Kidney (tissue), 14 donors: Measurements from ENCODE around the gene HDAC2. TPM values are rescaled to one million over a fixed set of nuclear protein-coding genes. Genes with fewer than 3 reads are reported as not detected.

Source experiments
- DNase-seq, 5 donors: peaks; one replicate each; pipeline ENCODE4 v3.0.0-alpha.2; 2013 to 2020
- FAIRE-seq: peaks from 2 replicates; lab custom pipeline; 2012; peaks lifted over from hg19 to GRCh38; lab: Jason Lieb, UNC
- H3K27ac ChIP-seq, 2 donors: one replicate each; pipeline ENCODE4 v1.7.0; 2013; ENCODE audit warnings: low read depth in 2 of 2, low read length in 2 of 2, inconsistent platforms in 1 of 2
- H3K27me3 ChIP-seq: one replicate; pipeline ENCODE4 v1.7.1; 2013; ENCODE audit warnings: low read length, inconsistent platforms; ENCODE audit not compliant: control insufficient read depth, insufficient read depth
- H3K36me3 ChIP-seq, 3 donors: one replicate each; pipeline versions ENCODE4 v1.7.0 to v1.7.1; 2013; ENCODE audit warnings: low read length in 3 of 3, control low read depth in 1 of 3, inconsistent platforms in 1 of 3; ENCODE audit not compliant: insufficient read depth in 3 of 3, control insufficient read depth in 2 of 3
- H3K4me1 ChIP-seq, 3 donors: one replicate each; pipeline versions ENCODE4 v1.7.0 to v1.7.1; 2013; ENCODE audit warnings: low read length in 3 of 3, inconsistent platforms in 1 of 3, low read depth in 1 of 3; ENCODE audit not compliant: control insufficient read depth in 2 of 3, insufficient read depth in 2 of 3
- H3K4me3 ChIP-seq, 3 donors: one replicate each; pipeline versions ENCODE4 v1.7.0 to v1.8.1; 2013; ENCODE audit warnings: low read length in 3 of 3, control low read depth in 1 of 3, inconsistent platforms in 1 of 3
- H3K9ac ChIP-seq, 3 donors: one replicate each; pipeline versions ENCODE4 v1.7.0 to v1.7.1; 2013; ENCODE audit warnings: low read length in 3 of 3, control low read depth in 1 of 3, inconsistent platforms in 1 of 3
- H3K9me3 ChIP-seq, 3 donors: one replicate each; pipeline versions ENCODE4 v1.7.0 to v1.7.1; 2013; ENCODE audit warnings: low read length in 3 of 3, control low read depth in 1 of 3, inconsistent platforms in 1 of 3; ENCODE audit not compliant: control insufficient read depth in 2 of 3, insufficient read depth in 1 of 3
- intact Hi-C: fragments of 100-400 bp; cut with DNase I; formaldehyde crosslinking; loops from one replicate; pipeline ENCODE4 v1.11.1; 2022
- polyA plus RNA-seq: library from polyadenylated mRNA; stranded (reverse); fragments of 350-450 nt; fragmentation: Illumina TruSeq; extraction: RNeasy Lipid Tissue Mini Kit (QIAGEN cat#74804); gene quantifications from one replicate; pipeline ENCODE4 v1.2.3, GENCODE V29; 2014; ENCODE audit warnings: low read depth, low replicate concordance; ENCODE audit not compliant: insufficient read depth
- total RNA-seq: library from RNA; stranded (reverse); fragmentation: NEBNext Ultra II Directional; extraction: Animal tissue kit (Norgen Biotek cat#: 25700); gene quantifications from one replicate; pipeline ENCODE4 v1.2.1, GENCODE V29; 2021
- TF ChIP-seq, protein P1 (sequence below): IDR thresholded peaks from 3 replicates; pipeline ENCODE4 v1.5.1; 2012; ENCODE audit warnings: mild to moderate bottlenecking, moderate library complexity, borderline replicate concordance; ENCODE audit not compliant: insufficient read depth; ENCODE audit errors: extremely low read depth
- donor health status: control.
- donor health status: control.
- donor health status: control.
- donor health status: control.
- donor health status: control.
- donor health status: DM: yes; HTN: yes; CAD: no.
- donor health status: Normal renal cell carcinoma (clear cell type).

HDAC2 gene
- total and polyA plus RNA-seq, 2 donors from 2014 or later = 51.9 to 59.1 TPM

DNA sequence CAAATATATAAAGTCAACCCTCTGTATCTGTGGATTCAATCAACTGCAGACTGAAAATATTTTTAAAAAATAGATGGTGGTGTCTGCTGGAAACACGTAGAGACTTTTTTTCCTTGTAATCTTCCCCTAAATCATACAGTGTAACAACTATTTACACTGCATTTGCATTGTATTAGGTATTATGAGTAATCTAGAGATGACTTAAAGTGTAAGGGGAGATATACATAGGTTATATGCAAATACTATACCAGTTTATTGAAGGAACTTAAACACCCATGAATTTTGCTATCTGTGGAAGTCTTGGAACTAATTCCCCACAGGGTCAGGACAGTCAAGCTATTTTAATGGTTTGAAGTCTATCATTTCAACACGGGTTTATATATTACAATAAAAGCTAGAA, 10.2 kb downstream of the HDAC2 start:
- intact Hi-C loops = no loop called here
- Histone ChIP-seq H3K9me3 (no peaks in the 10 kb centered on the region), H3K9ac (no peak overlapping the region), H3K36me3 (peaks cover 0 to 4% (median 0%) of the 10 kb centered on the region in 3 donors), H3K4me1 (peaks cover 0 to 3% (median 0%) of the 10 kb centered on the region in 3 donors), H3K4me3 (no peak overlapping the region), H3K27me3 (no peaks in the 10 kb centered on the region), H3K27ac (no peak overlapping the region)
- no peak for FAIRE-seq
- DNase-seq = no peak
- TF ChIP-seq, protein P1, sequence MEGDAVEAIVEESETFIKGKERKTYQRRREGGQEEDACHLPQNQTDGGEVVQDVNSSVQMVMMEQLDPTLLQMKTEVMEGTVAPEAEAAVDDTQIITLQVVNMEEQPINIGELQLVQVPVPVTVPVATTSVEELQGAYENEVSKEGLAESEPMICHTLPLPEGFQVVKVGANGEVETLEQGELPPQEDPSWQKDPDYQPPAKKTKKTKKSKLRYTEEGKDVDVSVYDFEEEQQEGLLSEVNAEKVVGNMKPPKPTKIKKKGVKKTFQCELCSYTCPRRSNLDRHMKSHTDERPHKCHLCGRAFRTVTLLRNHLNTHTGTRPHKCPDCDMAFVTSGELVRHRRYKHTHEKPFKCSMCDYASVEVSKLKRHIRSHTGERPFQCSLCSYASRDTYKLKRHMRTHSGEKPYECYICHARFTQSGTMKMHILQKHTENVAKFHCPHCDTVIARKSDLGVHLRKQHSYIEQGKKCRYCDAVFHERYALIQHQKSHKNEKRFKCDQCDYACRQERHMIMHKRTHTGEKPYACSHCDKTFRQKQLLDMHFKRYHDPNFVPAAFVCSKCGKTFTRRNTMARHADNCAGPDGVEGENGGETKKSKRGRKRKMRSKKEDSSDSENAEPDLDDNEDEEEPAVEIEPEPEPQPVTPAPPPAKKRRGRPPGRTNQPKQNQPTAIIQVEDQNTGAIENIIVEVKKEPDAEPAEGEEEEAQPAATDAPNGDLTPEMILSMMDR = no peak

DNA sequence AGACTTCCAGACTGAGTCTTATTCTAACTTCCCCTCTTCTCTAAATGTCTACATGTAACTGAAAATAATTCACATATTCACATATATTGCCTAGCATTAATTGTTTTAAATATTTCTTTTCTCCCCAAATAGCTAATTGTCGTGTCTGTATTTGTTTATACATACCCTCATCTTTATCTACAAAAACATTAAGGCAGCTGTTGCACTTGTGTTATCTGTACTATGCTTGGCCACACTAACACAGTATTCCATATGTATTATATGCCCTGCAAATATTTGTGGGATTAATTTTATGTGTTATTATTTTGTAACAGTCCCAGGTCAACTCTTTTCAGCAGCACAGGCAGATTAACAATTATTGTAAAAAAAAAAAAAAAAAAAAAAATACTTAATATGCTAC, 11.7 kb downstream of the HDAC2 start:
- no peak for DNase-seq
- no peak overlapping the region for H3K9ac ChIP-seq
- no peak overlapping the region for H3K27ac ChIP-seq
- intact Hi-C loops = no loop called here
- H3K9me3 ChIP-seq = no peaks in the 10 kb centered on the region
- peaks cover 0 to 10% (median 2%) of the 10 kb centered on the region in 3 donors for H3K36me3 ChIP-seq
- no peaks in the 10 kb centered on the region for H3K4me1 ChIP-seq
- H3K4me3 ChIP-seq = no peak overlapping the region
- TF ChIP-seq, protein P1 = no peak
- FAIRE-seq = no peak
- H3K27me3 ChIP-seq = no peaks in the 10 kb centered on the region

DNA sequence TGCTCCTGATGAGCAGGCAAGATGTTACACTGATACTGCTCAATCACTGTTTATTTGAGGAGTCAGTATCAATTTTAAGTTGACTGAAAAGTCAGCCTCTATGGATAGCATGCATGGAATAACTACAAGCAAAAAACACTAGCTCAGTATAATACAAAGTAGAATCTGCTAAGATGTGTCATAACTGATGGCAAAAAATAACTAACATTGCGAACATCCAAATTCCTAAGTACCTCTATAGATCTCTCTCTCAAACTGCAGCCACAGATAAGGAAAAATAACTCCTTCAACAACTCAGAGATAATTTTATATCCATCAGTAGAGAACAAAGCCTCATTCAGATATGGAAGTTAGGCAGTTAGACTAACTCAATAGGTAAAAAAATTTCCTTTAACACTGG, 16.3 kb downstream of the HDAC2 start:
- H3K4me3 ChIP-seq = no peak overlapping the region
- intact Hi-C loops = no loop called here
- H3K36me3 ChIP-seq = peaks cover 2 to 12% (median 3%) of the 10 kb centered on the region in 3 donors
- no peak overlapping the region for H3K9ac ChIP-seq
- no peak overlapping the region for H3K27ac ChIP-seq
- no peaks in the 10 kb centered on the region for H3K27me3 ChIP-seq
- H3K9me3 ChIP-seq = no peaks in the 10 kb centered on the region
- DNase-seq = no peak
- FAIRE-seq = no peak
- H3K4me1 ChIP-seq = no peaks in the 10 kb centered on the region
- TF ChIP-seq, protein P1 = no peak

DNA sequence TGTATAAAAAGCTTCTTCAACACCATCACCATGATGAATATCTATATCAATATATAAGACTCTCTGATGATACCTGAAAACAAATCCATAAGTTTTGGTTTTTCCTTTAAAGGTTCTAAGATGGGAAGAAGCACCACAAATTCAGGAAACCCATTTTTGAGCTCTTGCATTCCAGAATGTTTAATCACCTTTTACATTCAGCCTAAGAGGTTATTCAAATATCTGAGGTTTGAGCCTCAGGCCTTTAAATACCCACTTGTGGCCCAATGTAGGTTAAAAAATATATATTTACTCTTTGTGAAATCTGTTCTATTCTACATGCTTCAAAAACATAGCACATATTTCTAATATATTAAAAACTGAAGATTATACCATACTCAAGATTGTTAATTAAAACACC, 17.6 kb downstream of the HDAC2 start:
- TF ChIP-seq, protein P1 = no peak
- peaks cover 4 to 12% (median 5%) of the 10 kb centered on the region in 3 donors for H3K36me3 ChIP-seq
- DNase-seq = no peak
- H3K27me3 ChIP-seq = no peaks in the 10 kb centered on the region
- no peak overlapping the region for H3K27ac ChIP-seq
- no peak for FAIRE-seq
- H3K9me3 ChIP-seq = no peaks in the 10 kb centered on the region
- no peak overlapping the region for H3K9ac ChIP-seq
- no peak overlapping the region for H3K4me3 ChIP-seq
- intact Hi-C loops = no loop called here
- H3K4me1 ChIP-seq = no peaks in the 10 kb centered on the region
